BLaER1 (cell line): ENCODE data around the gene MAB21L1.

Source experiments
- H3K27ac ChIP-seq: shearing (Covaris generic); formaldehyde crosslinking; 2 replicates; pipeline ENCODE4 v1.8.1; 2022
- H3K27me3 ChIP-seq: shearing (Covaris generic); formaldehyde crosslinking; 2 replicates; pipeline ENCODE4 v1.8.1; 2022
- H3K36me3 ChIP-seq: shearing (Covaris generic); formaldehyde crosslinking; 2 replicates; pipeline ENCODE4 v1.8.1; 2022
- H3K4me1 ChIP-seq: shearing (Covaris generic); formaldehyde crosslinking; 2 replicates; pipeline ENCODE4 v1.8.1; 2022
- H3K4me2 ChIP-seq: shearing (Covaris generic); formaldehyde crosslinking; 2 replicates; pipeline ENCODE4 v1.8.1; 2022
- H3K4me3 ChIP-seq: shearing (Covaris generic); formaldehyde crosslinking; 2 replicates; pipeline ENCODE4 v1.8.1; 2022
- H3K9ac ChIP-seq: shearing (Covaris generic); formaldehyde crosslinking; 2 replicates; pipeline ENCODE4 v1.8.1; 2022
- H3K9me3 ChIP-seq: shearing (Covaris generic); formaldehyde crosslinking; 2 replicates; pipeline ENCODE4 v1.8.1; 2022
- H4K20me1 ChIP-seq: shearing (Covaris generic); formaldehyde crosslinking; 2 replicates; pipeline ENCODE4 v1.8.1; 2022
- Cebpa-rat ChIP-seq: shearing (Covaris generic); IDR thresholded peaks from 2 replicates; pipeline ENCODE4 v1.8.1; 2022

The MAB21L1 gene

DNA sequence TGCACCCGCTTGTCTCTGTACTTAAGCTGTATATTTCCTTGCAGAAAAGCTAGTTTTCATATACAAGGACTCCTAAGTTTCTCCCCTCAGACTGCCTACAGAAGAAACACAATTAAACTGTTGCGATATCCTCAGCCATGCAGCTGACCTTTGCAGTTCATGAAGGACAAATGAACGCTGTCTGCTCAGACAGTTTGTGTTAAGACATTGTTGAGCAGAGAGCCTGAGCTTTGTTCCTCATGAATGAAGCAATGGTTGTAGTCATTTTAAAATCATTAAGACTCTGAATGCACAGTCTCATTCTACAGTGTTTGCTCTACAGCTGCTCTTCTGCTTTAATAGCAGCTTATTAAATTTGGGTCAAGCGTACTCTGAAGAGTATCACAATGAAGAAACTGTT is 23.2 kb upstream of the MAB21L1 start:
- no peak for TF ChIP-seq Cebpa-rat
- H4K20me1 ChIP-seq = no peaks in the 10 kb centered on the region
- no peak overlapping the region for H3K27ac ChIP-seq
- H3K9me3 ChIP-seq = no peaks in the 10 kb centered on the region
- H3K4me3 ChIP-seq = no peak overlapping the region
- H3K4me1 ChIP-seq = no peaks in the 10 kb centered on the region
- H3K36me3 ChIP-seq = no peaks in the 10 kb centered on the region
- no peaks in the 10 kb centered on the region for H3K27me3 ChIP-seq
- no peak overlapping the region for H3K4me2 ChIP-seq
- H3K9ac ChIP-seq = no peak overlapping the region

- Histone ChIP-seq H4K20me1 (no peaks in the 10 kb centered on the region), H3K9ac (no peak overlapping the region), H3K9me3 (no peaks in the 10 kb centered on the region), H3K4me3 (no peak overlapping the region), H3K4me1 (no peaks in the 10 kb centered on the region), H3K4me2 (no peak overlapping the region), H3K27ac (no peak overlapping the region), H3K27me3 (no peaks in the 10 kb centered on the region), H3K36me3 (no peaks in the 10 kb centered on the region)
- no peak for TF ChIP-seq Cebpa-rat
These were observed 22.7 kb upstream of the MAB21L1 start for GRCh38 chr13:35499196-35499662.

- no peak overlapping the region for H3K9ac ChIP-seq
- H3K4me1 ChIP-seq = no peaks in the 10 kb centered on the region
- no peaks in the 10 kb centered on the region for H3K9me3 ChIP-seq
- H4K20me1 ChIP-seq = no peaks in the 10 kb centered on the region
- H3K36me3 ChIP-seq = no peaks in the 10 kb centered on the region
- TF ChIP-seq Cebpa-rat = no peak
- no peak overlapping the region for H3K27ac ChIP-seq
- no peak overlapping the region for H3K4me2 ChIP-seq
- no peak overlapping the region for H3K4me3 ChIP-seq
- no peaks in the 10 kb centered on the region for H3K27me3 ChIP-seq
These were observed 21.7 kb upstream of the MAB21L1 start for GRCh38 chr13:35498231-35498630.

GRCh38 chr13:35496761-35497386 is 20.4 kb upstream of the MAB21L1 start:
- H4K20me1 ChIP-seq = no peaks in the 10 kb centered on the region
- TF ChIP-seq Cebpa-rat = no peak
- no peaks in the 10 kb centered on the region for H3K27me3 ChIP-seq
- no peaks in the 10 kb centered on the region for H3K4me1 ChIP-seq
- H3K9me3 ChIP-seq = no peaks in the 10 kb centered on the region
- no peak overlapping the region for H3K27ac ChIP-seq
- H3K9ac ChIP-seq = no peak overlapping the region
- no peaks in the 10 kb centered on the region for H3K36me3 ChIP-seq
- H3K4me3 ChIP-seq = no peak overlapping the region
- no peak overlapping the region for H3K4me2 ChIP-seq

- Histone ChIP-seq H3K27ac (no peak overlapping the region), H3K36me3 (no peaks in the 10 kb centered on the region), H3K9ac (no peak overlapping the region), H3K4me1 (no peaks in the 10 kb centered on the region), H3K9me3 (no peaks in the 10 kb centered on the region), H3K4me3 (no peak overlapping the region), H3K4me2 (no peak overlapping the region), H3K27me3 (no peaks in the 10 kb centered on the region), H4K20me1 (no peaks in the 10 kb centered on the region)
- TF ChIP-seq Cebpa-rat = no peak
These were observed 19.5 kb upstream of the MAB21L1 start for GRCh38 chr13:35496006-35496405.

DNA sequence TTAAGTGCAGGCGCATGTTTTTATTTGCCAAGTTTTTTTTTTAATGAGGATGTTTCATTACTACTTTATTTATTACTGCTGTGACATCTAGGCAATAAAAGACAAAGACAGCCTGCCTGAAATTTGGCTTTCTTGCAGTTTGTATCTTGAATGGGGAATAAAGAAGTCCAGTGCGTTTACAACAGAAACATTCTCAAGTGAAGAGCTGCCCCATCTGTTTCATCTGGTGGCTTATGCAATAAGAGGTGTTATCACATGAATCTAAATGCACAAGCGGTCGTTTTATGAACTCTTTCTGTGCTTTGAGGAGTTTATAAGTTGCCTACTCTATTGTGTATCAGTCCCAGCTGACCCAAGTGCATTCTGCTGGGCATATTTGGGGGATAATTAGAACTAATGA is 12.6 kb upstream of the MAB21L1 start:
- H4K20me1 ChIP-seq = no peaks in the 10 kb centered on the region
- H3K27me3 ChIP-seq = no peaks in the 10 kb centered on the region
- no peak overlapping the region for H3K9ac ChIP-seq
- no peak for TF ChIP-seq Cebpa-rat
- H3K4me3 ChIP-seq = no peak overlapping the region
- no peaks in the 10 kb centered on the region for H3K9me3 ChIP-seq
- H3K4me1 ChIP-seq = no peaks in the 10 kb centered on the region; the same call in 1 of the 2 replicates
- H3K4me2 ChIP-seq = no peak overlapping the region
- H3K36me3 ChIP-seq = no peaks in the 10 kb centered on the region
- H3K27ac ChIP-seq = no peak overlapping the region

- H3K4me3 ChIP-seq = no peak overlapping the region
- no peak overlapping the region for H3K4me2 ChIP-seq
- H3K27ac ChIP-seq = no peak overlapping the region
These were observed 8.9 kb upstream of the MAB21L1 start for GRCh38 chr13:35485424-35485823.

DNA sequence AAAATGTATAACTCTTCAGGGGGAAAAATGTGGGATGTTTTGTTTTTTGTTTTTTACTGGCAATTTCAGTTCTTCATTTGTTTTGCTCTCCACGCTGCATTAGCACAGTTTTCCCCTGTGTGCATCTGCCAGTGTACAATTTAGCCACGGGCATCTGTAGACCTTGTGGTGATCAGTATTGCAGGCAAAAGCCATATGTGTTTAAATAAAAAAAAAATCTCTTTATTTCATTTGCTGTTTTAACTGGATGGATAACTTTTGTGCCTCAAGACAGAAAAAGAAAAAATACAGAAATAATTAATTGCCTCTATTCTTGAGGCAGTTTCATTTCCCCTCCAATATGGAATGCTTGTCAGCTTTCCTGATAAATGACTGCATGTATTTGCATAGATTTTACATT is 7.9 kb upstream of the MAB21L1 start:
- H4K20me1 ChIP-seq = no peaks in the 10 kb centered on the region
- H3K27ac ChIP-seq = no peak overlapping the region
- H3K4me2 ChIP-seq = no peak overlapping the region
- no peaks in the 10 kb centered on the region for H3K36me3 ChIP-seq
- TF ChIP-seq Cebpa-rat = no peak
- no peaks in the 10 kb centered on the region for H3K9me3 ChIP-seq
- H3K27me3 ChIP-seq = no peaks in the 10 kb centered on the region
- H3K9ac ChIP-seq = no peak overlapping the region
- H3K4me3 ChIP-seq = no peak overlapping the region
- no peaks in the 10 kb centered on the region; the same call in 1 of the 2 replicates for H3K4me1 ChIP-seq

More at GRCh38 chr13:35485424-35485823, 8.9 kb upstream of the MAB21L1 start:
- H3K4me1 ChIP-seq = no peaks in the 10 kb centered on the region; the same call in 1 of the 2 replicates
- H3K36me3 ChIP-seq = no peaks in the 10 kb centered on the region
- H3K27me3 ChIP-seq = no peaks in the 10 kb centered on the region
- H3K9ac ChIP-seq = no peak overlapping the region
- H3K9me3 ChIP-seq = no peaks in the 10 kb centered on the region
- no peaks in the 10 kb centered on the region for H4K20me1 ChIP-seq
- TF ChIP-seq Cebpa-rat = no peak

DNA sequence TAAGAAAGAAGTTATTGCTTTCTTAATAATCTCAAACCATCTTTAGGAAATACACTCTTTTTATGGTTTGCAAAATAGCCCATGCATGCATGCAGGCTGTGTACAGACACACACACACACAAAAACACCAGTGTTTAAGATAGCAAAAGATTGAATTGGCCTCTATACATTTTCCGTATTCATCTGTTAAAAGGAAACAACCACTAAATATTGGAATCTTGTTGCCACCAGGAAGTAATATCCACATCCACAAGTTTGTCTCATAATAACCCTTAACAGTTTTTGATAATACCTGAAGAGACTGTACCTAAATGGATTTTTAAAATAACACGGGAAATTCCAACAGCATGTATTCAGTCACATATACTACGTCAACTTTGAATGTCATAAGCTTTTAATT is 7.3 kb upstream of the MAB21L1 start:
- no peak for TF ChIP-seq Cebpa-rat
- Histone ChIP-seq H4K20me1 (no peaks in the 10 kb centered on the region), H3K4me3 (no peak overlapping the region), H3K27ac (no peak overlapping the region), H3K27me3 (no peaks in the 10 kb centered on the region), H3K9me3 (no peaks in the 10 kb centered on the region; the same call in 1 of the 2 replicates), H3K4me2 (no peak overlapping the region), H3K9ac (no peak overlapping the region), H3K36me3 (no peaks in the 10 kb centered on the region), H3K4me1 (peaks cover 1% of the 10 kb centered on the region)

- Histone ChIP-seq H3K27ac (no peak overlapping the region), H3K4me3 (no peak overlapping the region), H3K9ac (no peak overlapping the region), H3K9me3 (no peaks in the 10 kb centered on the region; the same call in 1 of the 2 replicates), H3K27me3 (no peaks in the 10 kb centered on the region), H3K4me2 (no peak overlapping the region), H3K36me3 (no peaks in the 10 kb centered on the region), H4K20me1 (no peaks in the 10 kb centered on the region), H3K4me1 (peaks cover 13% of the 10 kb centered on the region)
- no peak for TF ChIP-seq Cebpa-rat
These were observed 6.0 kb upstream of the MAB21L1 start for GRCh38 chr13:35482527-35482926.

DNA sequence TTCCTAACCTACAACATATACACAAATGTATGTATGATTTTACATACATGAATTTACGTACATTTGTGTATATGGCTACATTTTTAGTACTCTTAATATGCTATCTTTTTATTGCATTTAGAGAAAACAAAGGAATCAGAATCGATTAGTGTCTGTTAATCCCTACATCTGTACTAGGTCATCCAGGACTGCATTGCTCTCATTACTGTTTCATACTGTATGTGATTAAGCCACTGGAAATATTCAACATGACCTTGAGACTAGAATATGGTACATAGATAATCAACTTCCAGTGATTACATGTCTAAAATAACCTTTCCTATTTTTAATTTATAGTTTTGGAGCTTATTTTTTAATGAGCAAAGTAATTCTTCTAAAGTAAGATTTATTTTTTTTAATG is 5.3 kb upstream of the MAB21L1 start:
- H3K4me1 ChIP-seq = peaks cover 21% of the 10 kb centered on the region
- no peak overlapping the region for H3K4me2 ChIP-seq
- TF ChIP-seq Cebpa-rat = no peak

More for the DNA sequence above, 5.3 kb upstream of the MAB21L1 start:
- Histone ChIP-seq H3K36me3 (no peaks in the 10 kb centered on the region), H3K9ac (no peak overlapping the region), H3K27me3 (no peaks in the 10 kb centered on the region), H4K20me1 (no peaks in the 10 kb centered on the region), H3K27ac (no peak overlapping the region), H3K4me3 (no peak overlapping the region), H3K9me3 (no peaks in the 10 kb centered on the region; the same call in 1 of the 2 replicates)
